GM12891 (cell line): ENCODE measurements around the gene GPR153.

Source experiments
- PAX5 ChIP-seq: IDR thresholded peaks from 2 replicates; pipeline ENCODE4 v1.6.1; 2011; ENCODE audit warnings: low read length, moderate library complexity, mild to moderate bottlenecking; ENCODE audit not compliant: insufficient read depth, severe bottlenecking
- POLR2A ChIP-seq: IDR thresholded peaks from 2 replicates; pipeline ENCODE4 v1.6.1; 2011; ENCODE audit warnings: low read depth, low read length, control low read depth
- POLR2AphosphoS5 ChIP-seq: IDR thresholded peaks from 2 replicates; pipeline ENCODE4 v1.6.1; 2011; ENCODE audit warnings: low read depth, low read length, control low read depth
- SPI1 ChIP-seq: IDR thresholded peaks from 2 replicates; pipeline ENCODE4 v1.6.1; 2011; ENCODE audit warnings: low read depth, low read length, control low read depth
- TAF1 ChIP-seq: IDR thresholded peaks from 2 replicates; pipeline ENCODE4 v1.6.1; 2011; ENCODE audit warnings: low read depth, low read length, control low read depth

DNA sequence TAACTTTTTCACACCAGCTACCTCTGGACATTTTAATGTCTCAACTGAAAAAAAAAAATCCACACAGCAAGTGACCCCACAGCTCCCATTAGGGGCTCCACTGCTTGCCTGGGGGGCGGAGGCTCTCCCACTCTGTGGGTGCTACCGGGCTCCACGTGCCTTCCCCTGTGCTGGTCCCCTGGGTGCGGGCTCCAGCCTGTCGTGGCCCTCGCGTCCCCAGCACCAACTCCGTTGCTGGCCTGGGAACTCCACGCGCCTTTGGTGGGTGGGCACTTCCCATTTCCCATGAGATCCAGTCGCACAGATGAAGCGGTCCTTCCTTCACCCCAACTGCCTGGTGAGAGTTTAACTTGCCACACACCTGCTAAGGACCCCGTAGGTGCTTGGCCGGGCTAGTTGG lies 27.1 kb upstream of the GPR153 start:
- TF ChIP-seq POLR2A (no peak), POLR2AphosphoS5 (no peak), TAF1 (no peak), PAX5 (no peak), SPI1 (no peak)
